GM12878 (cell line): ENCODE results near the gene MNT. TPM values are rescaled to one million over a fixed set of nuclear protein-coding genes. Genes with fewer than 3 reads are reported as not detected.
A peak's percentile ranks its signal among the peaks of the same experiment; 100 is the strongest.

ENCODE experiments used
- ATAC-seq: fragments of 200-7000 bp; cut with Tn5 transposase; 3 replicates; pipeline ENCODE4 v1.9.1; 2020; ENCODE audit warnings: mild to moderate bottlenecking, moderate library complexity
- BruUV-seq: library from RNA; stranded (reverse); fragments of 400-500 nt; replicated peaks from 2 replicates; lab custom pipeline; 2021; lab: Mats Ljungman, UMichigan
- CTCF ChIA-PET: fragments of 300-600 bp; sonication (Branson Sonifier 250); formaldehyde crosslinking; extraction: SDS; loops from one replicate; lab custom pipeline; 2021; ENCODE audit warnings: inconsistent platforms; lab: Yijun Ruan, JAX
- POLR2A ChIA-PET: fragments of 350-600 bp; formaldehyde crosslinking; extraction: SDS; loops from one replicate; lab custom pipeline; 2021; ENCODE audit warnings: inconsistent platforms; lab: Charles Lee
- RAD21 ChIA-PET: fragments of 300-600 bp; sonication (Branson Sonifier 250); formaldehyde crosslinking; loops from one replicate; lab custom pipeline; 2023; ENCODE audit warnings: antibody characterized with exemption; ENCODE audit not compliant: unreplicated experiment; lab: Charles Lee
- SMC1A ChIA-PET: fragments of 300-600 bp; sonication (Branson Sonifier 250); formaldehyde crosslinking; loops from one replicate; lab custom pipeline; 2023; ENCODE audit not compliant: unreplicated experiment, uncharacterized antibody; lab: Charles Lee
- DNase-seq: peaks from one replicate; pipeline ENCODE4 v3.0.0-alpha.2; 2011; ENCODE audit warnings: low read depth, low spot score
- FAIRE-seq: peaks from 3 replicates; lab custom pipeline; 2011; peaks lifted over from hg19 to GRCh38; lab: Jason Lieb, UNC
- H2AFZ ChIP-seq: 2 replicates; pipeline ENCODE4 v1.6.0; 2011; ENCODE audit warnings: low read depth, low read length, control low read depth; ENCODE audit not compliant: control insufficient read depth
- H3K27ac ChIP-seq: 2 replicates; pipeline ENCODE4 v1.5.1; 2011; ENCODE audit warnings: control low read depth; ENCODE audit not compliant: control insufficient read depth, insufficient read depth
- H3K27me3 ChIP-seq, 2 experiments: replicated peaks in 1 of 2; 2 replicates each; pipeline versions ENCODE4 v1.6.0 to v1.6.1; 2011; ENCODE audit warnings: low read length in 1 of 2; ENCODE audit not compliant: control insufficient read depth in 2 of 2, insufficient read depth in 2 of 2
- H3K36me3 ChIP-seq, 2 experiments: 2 replicates each; pipeline ENCODE4 v1.5.1; 2011; ENCODE audit warnings: low read length in 1 of 2; ENCODE audit not compliant: control insufficient read depth in 2 of 2, insufficient read depth in 2 of 2
- H3K4me1 ChIP-seq: 2 replicates; pipeline ENCODE4 v1.6.1; 2011; ENCODE audit warnings: mild to moderate bottlenecking, low read length, moderate library complexity, mixed read lengths; ENCODE audit not compliant: control insufficient read depth, insufficient read depth
- H3K4me2 ChIP-seq: 2 replicates; pipeline ENCODE4 v1.6.0; 2011; ENCODE audit warnings: control low read depth; ENCODE audit not compliant: control insufficient read depth, insufficient read depth
- H3K4me3 ChIP-seq: fragments of 200-600 bp; sonication (generic); 2 replicates; pipeline ENCODE4 v1.5.1; 2016
- H3K79me2 ChIP-seq: 2 replicates; pipeline ENCODE4 v1.6.0; 2011; ENCODE audit warnings: low read length; ENCODE audit not compliant: control insufficient read depth, insufficient read depth
- H3K9ac ChIP-seq: 2 replicates; pipeline ENCODE4 v1.8.0; 2011; ENCODE audit warnings: low read length, control low read depth, mixed read lengths; ENCODE audit not compliant: control insufficient read depth, insufficient read depth
- H3K9me3 ChIP-seq: replicated peaks from 3 replicates; pipeline ENCODE4 v1.5.1; 2011; ENCODE audit warnings: mild to moderate bottlenecking, low read length; ENCODE audit not compliant: control insufficient read depth, insufficient read depth
- H4K20me1 ChIP-seq: 2 replicates; pipeline ENCODE4 v1.6.0; 2011; ENCODE audit not compliant: control insufficient read depth, insufficient read depth
- CEBPZ ChIP-seq: fragments of 150-350 bp; IDR thresholded peaks from 2 replicates; pipeline ENCODE4 v1.6.1; 2016; ENCODE audit warnings: low read depth, low read length
- CUX1 ChIP-seq: IDR thresholded peaks from 2 replicates; pipeline ENCODE4 v1.6.1; 2012; ENCODE audit warnings: improper control_type of control experiment, low read depth, low read length; ENCODE audit not compliant: insufficient replicate concordance
- ETV6 ChIP-seq, 2 experiments: fragments of 450-650 bp in 1 of 2; IDR thresholded peaks in 1 of 2; conservative IDR thresholded peaks in 1 of 2; 2 replicates each; pipeline ENCODE4 v1.6.1; 2014; ENCODE audit warnings: antibody characterized with exemption in 1 of 2, borderline replicate concordance in 1 of 2, low read depth in 1 of 2, mild to moderate bottlenecking in 1 of 2, moderate library complexity in 1 of 2
- MEF2B ChIP-seq: fragments of 450-650 bp; IDR thresholded peaks from 2 replicates; pipeline ENCODE4 v1.6.1; 2018; ENCODE audit warnings: mild to moderate bottlenecking, moderate library complexity; ENCODE audit not compliant: partially characterized antibody, poor library complexity, severe bottlenecking
- RCOR1 ChIP-seq: conservative IDR thresholded peaks from 2 replicates; pipeline ENCODE4 v1.6.1; 2012; ENCODE audit warnings: low read depth, low read length, improper control_type of control experiment
- ZBTB11 ChIP-seq: fragments of 450-650 bp; formaldehyde crosslinking; IDR thresholded peaks from 2 replicates; pipeline ENCODE4 v1.5.0; 2022; ENCODE audit warnings: mild to moderate bottlenecking, missing genetic modification characterization
- ZNF384 ChIP-seq: IDR thresholded peaks from 2 replicates; pipeline ENCODE4 v1.6.1; 2012; ENCODE audit warnings: low read depth, mild to moderate bottlenecking, low read length, improper control_type of control experiment, borderline replicate concordance
- WGBS: methylation state at CpG from one replicate; pipeline ENCODE4 v1.1.6; 2016; ENCODE audit warnings: low lambda C conversion rate; ENCODE audit not compliant: insufficient replicate concordance, insufficient coverage; ENCODE audit errors: missing lambda C conversion rate; 5-methylcytosine and 5-hydroxymethylcytosine counted together
- in situ Hi-C: fragments of 300-500 bp; cut with MboI; formaldehyde crosslinking; loops from 9 replicates; pipeline ENCODE4 v1.14.3; 2018; ENCODE audit warnings: mixed read lengths
- intact Hi-C: fragments of 100-400 bp; cut with micrococcal nuclease; formaldehyde crosslinking; loops from one replicate; pipeline ENCODE4 v1.14.2; 2022; ENCODE audit not compliant: unreplicated experiment
- polyA plus RNA-seq, 11 experiments: library from polyadenylated mRNA; depleted of rRNA in 4 of 11; unstranded in 6 of 11; stranded (reverse) in 5 of 11; fragments of >200 nt; fragmentation: Nextera tagmentation in 4 of 11; fragmentation: Illumina TruSeq in 1 of 11; extraction: Ambion mirVana in 4 of 11; extraction: Trizol in 1 of 11; gene quantifications; 1 replicate in 1 of 11; 2 replicates in 10 of 11; pipeline versions ENCODE4 v1.2.1 to v1.2.3, GENCODE V29; 2011 to 2016; ENCODE audit warnings: inconsistent platforms in 2 of 11, missing spikeins in 2 of 11, low read depth in 1 of 11
- total RNA-seq, 4 experiments: library from RNA; depleted of rRNA in 3 of 4; stranded (reverse); fragments of >200 nt in 3 of 4; fragmentation: Illumina TruSeq in 1 of 4; extraction: Trizol in 1 of 4; gene quantifications; 2 replicates each; pipeline versions ENCODE4 v1.2.1 to v1.2.3, GENCODE V29; 2013 to 2021

The MNT gene
- total and polyA plus RNA-seq, 10 of the 15 experiments (the other 5 are each of a cell fraction or from before 2014, with no cell fraction given): 0.31 to 15.9 (median 3.8) TPM

DNA sequence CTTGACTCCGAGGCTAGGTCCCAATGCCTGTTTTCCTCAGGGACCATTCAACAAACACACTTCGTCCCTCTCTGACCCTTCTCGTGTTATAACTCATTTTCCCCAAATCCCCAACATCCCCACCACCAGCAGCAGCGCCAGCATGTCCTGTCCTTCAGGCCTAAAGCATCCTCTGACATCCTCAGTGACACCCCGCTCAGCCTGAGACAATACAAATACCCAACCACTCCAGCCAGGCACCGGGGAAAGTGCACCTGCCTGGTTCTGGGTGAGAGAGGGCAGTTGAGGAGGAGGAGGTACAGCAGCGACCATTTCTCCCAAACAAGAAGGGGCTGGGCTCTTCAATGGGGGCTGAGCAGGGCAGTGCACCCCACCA lies 4.7 kb downstream of the MNT start:
- Histone ChIP-seq H2AFZ (no peak overlapping the region), H3K27ac (peak overlapping the region; percentile 57), H3K9ac (peak overlapping the region; percentile 64), H3K9me3 (no peaks in the 10 kb centered on the region), H3K4me2 (peak overlapping the region; percentile 79), H3K4me3 (peak overlapping the region; percentile 66), H3K4me1 (peaks cover 32% of the 10 kb centered on the region), H3K36me3 (no peaks in the 10 kb centered on the region; a peak in 1 of 4 replicates), H3K27me3 (no peaks in the 10 kb centered on the region), H4K20me1 (no peaks in the 10 kb centered on the region), H3K79me2 (peaks cover 20% of the 10 kb centered on the region)
- DNase-seq (no peak), ATAC-seq (no peak), FAIRE-seq (peak; percentile 18)
- in situ Hi-C loops: no loop called here
- CTCF ChIA-PET: no interaction called here
- WGBS: 44% methylated on average over 7 of the region's 7 CpGs
- RAD21 ChIA-PET: no interaction called here
- intact Hi-C loops: no loop called here
- POLR2A ChIA-PET: no interaction called here
- SMC1A ChIA-PET: interaction anchor here (0.9 kb wide), 1 partner anchor 19 kb away, joined by 3 read pairs; no protein-coding TSS in a partner anchor
- no TSS peak for BruUV-seq
- TF ChIP-seq CEBPZ: no peak
- no peak for TF ChIP-seq MEF2B
- TF ChIP-seq ZBTB11 (CRISPR knock-in tag): no peak
- TF ChIP-seq ZNF384: no peak
- no peak for TF ChIP-seq CUX1
- no peak for TF ChIP-seq RCOR1
- TF ChIP-seq ETV6 (conservative IDR thresholded peaks at IDR 0.05 in 1 of 2, IDR thresholded peaks at IDR 0.05 in 1 of 2; ENCODE audit: borderline replicate concordance in 1 of 2, low read depth in 1 of 2): no peak
